Measurements from ENCODE around the gene ITSN1.

Gene ITSN1

DNA sequence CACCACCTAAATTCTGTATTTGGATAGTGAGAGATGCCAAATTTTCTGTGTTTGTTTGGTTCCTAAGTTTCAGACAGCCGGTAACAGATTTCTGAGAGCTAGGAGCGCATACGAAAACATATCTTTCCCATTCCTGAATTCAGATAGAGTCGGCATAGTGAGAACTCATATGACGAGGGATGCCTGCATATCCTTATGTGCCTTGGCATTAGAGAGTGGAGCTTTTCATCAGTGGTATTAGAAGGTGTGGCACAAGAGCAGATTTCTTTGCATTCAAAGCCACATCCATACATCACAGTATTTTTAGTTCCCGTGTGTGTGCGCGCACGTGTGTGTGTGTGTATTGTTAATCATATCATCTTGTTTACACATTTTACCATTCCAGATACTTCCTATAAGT lies 187.5 kb downstream of the ITSN1 start:
- no peak for TF ChIP-seq NFIC (IDR thresholded peaks at IDR 0.05)
- TF ChIP-seq, protein P1, sequence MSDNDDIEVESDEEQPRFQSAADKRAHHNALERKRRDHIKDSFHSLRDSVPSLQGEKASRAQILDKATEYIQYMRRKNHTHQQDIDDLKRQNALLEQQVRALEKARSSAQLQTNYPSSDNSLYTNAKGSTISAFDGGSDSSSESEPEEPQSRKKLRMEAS (IDR thresholded peaks at IDR 0.05), result no peak
- no peak for TF ChIP-seq RAD21 (IDR thresholded peaks at IDR 0.05; ENCODE audit: low read depth)
- no peak for TF ChIP-seq TAF1 (IDR thresholded peaks at IDR 0.05; ENCODE audit: low read depth)
- TF ChIP-seq FOXM1 (IDR thresholded peaks at IDR 0.05; ENCODE audit: borderline replicate concordance, low read depth), result no peak
- no peak for TF ChIP-seq EGR1 (IDR thresholded peaks at IDR 0.05)
- TF ChIP-seq YY1 (IDR thresholded peaks at IDR 0.05; ENCODE audit: low read depth), result no peak
- TF ChIP-seq ZBTB7A (IDR thresholded peaks at IDR 0.05; ENCODE audit: low read depth), result no peak
- TF ChIP-seq CEBPB (IDR thresholded peaks at IDR 0.05), result no peak
- TF ChIP-seq TEAD4 (IDR thresholded peaks at IDR 0.05), result no peak
- TF ChIP-seq EP300 (IDR thresholded peaks at IDR 0.05; ENCODE audit: borderline replicate concordance), result no peak
- no peak for TF ChIP-seq TCF12 (IDR thresholded peaks at IDR 0.05; ENCODE audit: low read depth)
- TF ChIP-seq, protein P2, sequence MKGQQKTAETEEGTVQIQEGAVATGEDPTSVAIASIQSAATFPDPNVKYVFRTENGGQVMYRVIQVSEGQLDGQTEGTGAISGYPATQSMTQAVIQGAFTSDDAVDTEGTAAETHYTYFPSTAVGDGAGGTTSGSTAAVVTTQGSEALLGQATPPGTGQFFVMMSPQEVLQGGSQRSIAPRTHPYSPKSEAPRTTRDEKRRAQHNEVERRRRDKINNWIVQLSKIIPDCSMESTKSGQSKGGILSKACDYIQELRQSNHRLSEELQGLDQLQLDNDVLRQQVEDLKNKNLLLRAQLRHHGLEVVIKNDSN (IDR thresholded peaks at IDR 0.05), result no peak
- no peak for TF ChIP-seq CREB1 (IDR thresholded peaks at IDR 0.05; ENCODE audit: low read depth)
- TF ChIP-seq, protein P3, sequence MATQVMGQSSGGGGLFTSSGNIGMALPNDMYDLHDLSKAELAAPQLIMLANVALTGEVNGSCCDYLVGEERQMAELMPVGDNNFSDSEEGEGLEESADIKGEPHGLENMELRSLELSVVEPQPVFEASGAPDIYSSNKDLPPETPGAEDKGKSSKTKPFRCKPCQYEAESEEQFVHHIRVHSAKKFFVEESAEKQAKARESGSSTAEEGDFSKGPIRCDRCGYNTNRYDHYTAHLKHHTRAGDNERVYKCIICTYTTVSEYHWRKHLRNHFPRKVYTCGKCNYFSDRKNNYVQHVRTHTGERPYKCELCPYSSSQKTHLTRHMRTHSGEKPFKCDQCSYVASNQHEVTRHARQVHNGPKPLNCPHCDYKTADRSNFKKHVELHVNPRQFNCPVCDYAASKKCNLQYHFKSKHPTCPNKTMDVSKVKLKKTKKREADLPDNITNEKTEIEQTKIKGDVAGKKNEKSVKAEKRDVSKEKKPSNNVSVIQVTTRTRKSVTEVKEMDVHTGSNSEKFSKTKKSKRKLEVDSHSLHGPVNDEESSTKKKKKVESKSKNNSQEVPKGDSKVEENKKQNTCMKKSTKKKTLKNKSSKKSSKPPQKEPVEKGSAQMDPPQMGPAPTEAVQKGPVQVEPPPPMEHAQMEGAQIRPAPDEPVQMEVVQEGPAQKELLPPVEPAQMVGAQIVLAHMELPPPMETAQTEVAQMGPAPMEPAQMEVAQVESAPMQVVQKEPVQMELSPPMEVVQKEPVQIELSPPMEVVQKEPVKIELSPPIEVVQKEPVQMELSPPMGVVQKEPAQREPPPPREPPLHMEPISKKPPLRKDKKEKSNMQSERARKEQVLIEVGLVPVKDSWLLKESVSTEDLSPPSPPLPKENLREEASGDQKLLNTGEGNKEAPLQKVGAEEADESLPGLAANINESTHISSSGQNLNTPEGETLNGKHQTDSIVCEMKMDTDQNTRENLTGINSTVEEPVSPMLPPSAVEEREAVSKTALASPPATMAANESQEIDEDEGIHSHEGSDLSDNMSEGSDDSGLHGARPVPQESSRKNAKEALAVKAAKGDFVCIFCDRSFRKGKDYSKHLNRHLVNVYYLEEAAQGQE (IDR thresholded peaks at IDR 0.05; ENCODE audit: low read depth), result no peak

DNA sequence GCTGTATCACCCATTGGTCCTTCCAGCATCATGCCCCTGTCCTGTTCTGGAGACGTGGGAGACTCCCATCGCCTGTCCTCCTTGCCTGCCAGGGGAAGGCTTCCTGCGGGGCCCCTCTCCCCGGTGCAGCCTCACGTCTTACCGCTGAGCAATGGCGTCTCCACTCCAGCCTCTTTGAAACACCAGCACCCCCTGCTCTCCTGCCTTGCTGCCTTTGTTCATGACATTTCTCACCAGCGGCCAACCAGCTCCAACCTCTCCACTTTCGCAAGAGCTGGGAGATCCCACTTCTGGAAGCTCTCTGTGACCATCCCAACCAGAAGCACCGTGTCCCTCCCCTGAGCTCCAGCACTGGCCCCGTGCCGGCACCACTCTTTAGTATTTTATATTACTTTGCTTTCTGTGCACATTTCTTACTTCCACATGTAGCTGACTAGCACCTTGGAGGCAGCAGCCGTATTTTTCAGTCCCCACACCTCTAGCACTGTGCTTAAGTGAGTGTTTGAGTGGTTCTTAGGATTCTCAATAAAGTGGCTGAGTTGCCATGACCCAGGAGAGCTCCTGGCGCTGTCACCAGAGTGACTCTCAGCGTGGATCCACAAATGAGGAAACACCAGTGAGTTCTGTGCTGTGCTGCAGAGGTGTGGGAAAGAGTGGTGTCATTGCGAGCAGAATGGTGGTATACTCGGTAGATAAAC lies 189.8 kb downstream of the ITSN1 start:
- TF ChIP-seq, protein P2 (IDR thresholded peaks at IDR 0.05), result no peak
- TF ChIP-seq EP300 (IDR thresholded peaks at IDR 0.05; ENCODE audit: borderline replicate concordance), result no peak

DNA sequence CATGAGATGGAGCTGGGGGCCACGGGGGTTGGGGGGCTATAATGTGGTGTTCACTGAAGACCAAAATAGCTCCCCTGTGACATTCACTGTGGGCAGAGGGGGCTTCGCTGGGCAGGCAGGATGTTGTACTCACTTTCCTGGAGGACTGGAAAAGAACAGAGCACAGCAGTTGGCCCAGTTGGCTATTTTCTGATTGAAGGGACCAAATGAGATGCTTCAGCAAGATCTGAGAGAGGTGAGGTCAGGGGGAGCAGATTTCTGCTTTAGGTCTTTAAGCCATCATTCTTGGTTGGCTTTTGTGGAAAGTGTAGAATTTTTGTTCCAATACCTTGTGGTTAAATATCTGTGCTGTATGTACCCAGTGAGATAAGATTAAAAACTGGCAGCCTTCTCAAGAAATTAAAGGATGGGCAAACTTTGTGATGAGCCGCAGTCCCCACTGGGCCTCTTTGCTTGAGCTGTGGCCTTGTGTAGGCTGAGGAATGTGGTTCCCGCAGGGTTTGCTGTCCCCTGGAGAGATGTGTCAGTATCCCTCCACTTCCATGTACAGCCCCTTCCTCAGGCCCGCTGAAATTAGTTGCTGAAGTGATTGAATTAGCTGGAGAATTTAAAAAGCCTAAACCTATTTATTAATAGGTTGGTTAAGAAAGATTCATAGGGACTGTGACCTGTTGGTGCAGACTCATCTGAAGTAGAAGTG lies 192.7 kb downstream of the ITSN1 start:
- TF ChIP-seq NFIC (IDR thresholded peaks at IDR 0.05) (no peak), TAF1 (IDR thresholded peaks at IDR 0.05; ENCODE audit: low read depth) (no peak), ZBTB7A (IDR thresholded peaks at IDR 0.05; ENCODE audit: low read depth) (no peak), FOXM1 (IDR thresholded peaks at IDR 0.05; ENCODE audit: borderline replicate concordance, low read depth) (no peak), EP300 (IDR thresholded peaks at IDR 0.05; ENCODE audit: borderline replicate concordance) (no peak), CREB1 (IDR thresholded peaks at IDR 0.05; ENCODE audit: low read depth) (no peak), CEBPB (IDR thresholded peaks at IDR 0.05) (no peak), RAD21 (IDR thresholded peaks at IDR 0.05; ENCODE audit: low read depth) (no peak), TEAD4 (IDR thresholded peaks at IDR 0.05) (no peak), YY1 (IDR thresholded peaks at IDR 0.05; ENCODE audit: low read depth) (no peak), TCF12 (IDR thresholded peaks at IDR 0.05; ENCODE audit: low read depth) (no peak), EGR1 (IDR thresholded peaks at IDR 0.05) (no peak)
- TF ChIP-seq, protein P1 (IDR thresholded peaks at IDR 0.05), result no peak
- TF ChIP-seq, protein P2 (IDR thresholded peaks at IDR 0.05), result no peak
- TF ChIP-seq, protein P3 (IDR thresholded peaks at IDR 0.05; ENCODE audit: low read depth), result no peak

DNA sequence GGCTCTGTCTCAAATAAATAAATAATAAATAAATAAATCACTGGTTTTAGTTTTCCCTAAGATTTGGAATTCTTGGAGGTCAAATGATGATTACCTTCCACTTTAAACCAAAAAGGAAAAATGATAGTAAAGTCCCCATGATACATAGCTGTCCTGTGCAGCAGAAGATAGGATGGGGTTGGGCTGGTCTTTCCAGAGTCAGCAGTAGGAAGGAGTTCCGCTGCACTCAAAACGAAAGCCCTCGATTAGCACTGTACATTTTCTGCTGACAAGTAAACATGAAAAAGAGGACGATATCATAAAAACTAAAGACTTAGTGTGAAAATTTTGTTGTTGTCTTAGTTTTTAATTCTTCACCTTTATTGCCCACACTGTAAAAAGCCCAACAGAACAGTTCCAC lies 193.6 kb downstream of the ITSN1 start:
- TF ChIP-seq CREB1 (IDR thresholded peaks at IDR 0.05; ENCODE audit: low read depth), result no peak
- TF ChIP-seq ZBTB7A (IDR thresholded peaks at IDR 0.05; ENCODE audit: low read depth), result no peak
- TF ChIP-seq TEAD4 (IDR thresholded peaks at IDR 0.05), result no peak
- TF ChIP-seq, protein P1 (IDR thresholded peaks at IDR 0.05), result no peak
- no peak for TF ChIP-seq EP300 (IDR thresholded peaks at IDR 0.05; ENCODE audit: borderline replicate concordance)

DNA sequence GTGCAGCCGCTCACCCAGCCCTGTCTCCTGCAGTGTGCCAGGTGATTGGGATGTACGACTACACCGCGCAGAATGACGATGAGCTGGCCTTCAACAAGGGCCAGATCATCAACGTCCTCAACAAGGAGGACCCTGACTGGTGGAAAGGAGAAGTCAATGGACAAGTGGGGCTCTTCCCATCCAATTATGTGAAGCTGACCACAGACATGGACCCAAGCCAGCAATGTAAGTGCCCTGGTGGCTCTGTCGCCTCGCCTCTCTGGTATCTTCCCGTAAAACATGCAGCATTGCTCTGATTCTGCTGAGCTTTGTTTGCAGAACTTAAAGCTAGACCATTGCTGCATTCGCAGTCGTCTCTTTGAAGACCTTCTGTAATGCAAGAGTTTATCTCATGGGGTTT lies 194.1 kb downstream of the ITSN1 start:
- TF ChIP-seq, protein P3 (IDR thresholded peaks at IDR 0.05; ENCODE audit: low read depth), result no peak
- TF ChIP-seq EP300 (IDR thresholded peaks at IDR 0.05; ENCODE audit: borderline replicate concordance) (no peak), NFIC (IDR thresholded peaks at IDR 0.05) (no peak), RAD21 (IDR thresholded peaks at IDR 0.05; ENCODE audit: low read depth) (no peak), YY1 (IDR thresholded peaks at IDR 0.05; ENCODE audit: low read depth) (no peak), ZBTB7A (IDR thresholded peaks at IDR 0.05; ENCODE audit: low read depth) (no peak), EGR1 (IDR thresholded peaks at IDR 0.05) (no peak), CREB1 (IDR thresholded peaks at IDR 0.05; ENCODE audit: low read depth) (no peak), CEBPB (IDR thresholded peaks at IDR 0.05) (no peak), TCF12 (IDR thresholded peaks at IDR 0.05; ENCODE audit: low read depth) (no peak), TAF1 (IDR thresholded peaks at IDR 0.05; ENCODE audit: low read depth) (no peak), FOXM1 (IDR thresholded peaks at IDR 0.05; ENCODE audit: borderline replicate concordance, low read depth) (no peak), TEAD4 (IDR thresholded peaks at IDR 0.05) (no peak)
- TF ChIP-seq, protein P2 (IDR thresholded peaks at IDR 0.05), result no peak
- TF ChIP-seq, protein P1 (IDR thresholded peaks at IDR 0.05), result no peak

All from Ishikawa (cell line).